22Rv1 (cell line): Measurements from ENCODE around the gene TNFAIP8.

Experiments used
- H3K27ac ChIP-seq: fragments of 450-650 bp; 2 replicates; pipeline ENCODE4 v1.5.1; 2017
- ZFX ChIP-seq: fragments of 450-650 bp; IDR thresholded peaks from 2 replicates; pipeline ENCODE4 v1.6.1; 2017; ENCODE audit warnings: antibody characterized with exemption, borderline replicate concordance
- TF ChIP-seq, protein P1 (sequence below): fragments of 450-650 bp; IDR thresholded peaks from 2 replicates; pipeline ENCODE4 v1.5.1; 2017; ENCODE audit warnings: mild to moderate bottlenecking

TNFAIP8 gene

DNA sequence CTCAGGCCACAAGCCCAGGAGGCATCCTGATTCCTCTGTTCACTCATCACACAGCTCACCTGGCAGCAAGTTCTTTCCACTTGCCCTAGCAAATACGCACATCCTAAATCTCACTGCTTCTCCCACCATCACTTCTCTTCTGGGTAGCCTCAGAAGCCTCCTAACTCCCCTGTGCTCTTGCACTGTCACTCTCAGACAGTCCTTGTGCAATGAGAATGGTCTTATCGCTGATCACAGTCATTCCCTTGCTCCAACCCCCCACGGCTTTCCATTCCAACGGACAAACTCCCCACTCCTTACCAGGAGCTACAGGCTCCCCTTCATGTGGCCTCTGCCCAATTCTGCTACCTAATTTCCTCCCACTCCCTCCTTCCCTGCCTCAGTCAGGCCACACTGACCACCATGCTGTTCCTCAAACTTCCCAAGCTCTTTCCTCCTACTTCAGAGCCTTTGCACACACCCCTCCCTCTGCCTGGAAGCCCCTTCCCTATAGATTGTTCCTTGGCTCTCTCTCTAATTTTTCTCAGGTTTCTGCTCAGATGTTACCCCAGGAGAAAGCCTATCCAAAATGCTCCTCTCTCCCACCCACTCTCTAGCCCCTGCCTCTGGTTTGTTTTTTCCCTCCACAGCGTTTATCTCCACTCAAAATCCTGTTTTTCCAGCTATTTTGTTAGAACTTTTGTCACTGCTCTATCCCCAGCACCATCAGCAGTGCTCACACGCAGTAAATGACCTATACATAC lies 34.1 kb upstream of the TNFAIP8 start:
- H3K27ac ChIP-seq: no peak overlapping the region
- no peak for TF ChIP-seq ZFX
- TF ChIP-seq, protein P1, sequence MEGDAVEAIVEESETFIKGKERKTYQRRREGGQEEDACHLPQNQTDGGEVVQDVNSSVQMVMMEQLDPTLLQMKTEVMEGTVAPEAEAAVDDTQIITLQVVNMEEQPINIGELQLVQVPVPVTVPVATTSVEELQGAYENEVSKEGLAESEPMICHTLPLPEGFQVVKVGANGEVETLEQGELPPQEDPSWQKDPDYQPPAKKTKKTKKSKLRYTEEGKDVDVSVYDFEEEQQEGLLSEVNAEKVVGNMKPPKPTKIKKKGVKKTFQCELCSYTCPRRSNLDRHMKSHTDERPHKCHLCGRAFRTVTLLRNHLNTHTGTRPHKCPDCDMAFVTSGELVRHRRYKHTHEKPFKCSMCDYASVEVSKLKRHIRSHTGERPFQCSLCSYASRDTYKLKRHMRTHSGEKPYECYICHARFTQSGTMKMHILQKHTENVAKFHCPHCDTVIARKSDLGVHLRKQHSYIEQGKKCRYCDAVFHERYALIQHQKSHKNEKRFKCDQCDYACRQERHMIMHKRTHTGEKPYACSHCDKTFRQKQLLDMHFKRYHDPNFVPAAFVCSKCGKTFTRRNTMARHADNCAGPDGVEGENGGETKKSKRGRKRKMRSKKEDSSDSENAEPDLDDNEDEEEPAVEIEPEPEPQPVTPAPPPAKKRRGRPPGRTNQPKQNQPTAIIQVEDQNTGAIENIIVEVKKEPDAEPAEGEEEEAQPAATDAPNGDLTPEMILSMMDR: no peak

DNA sequence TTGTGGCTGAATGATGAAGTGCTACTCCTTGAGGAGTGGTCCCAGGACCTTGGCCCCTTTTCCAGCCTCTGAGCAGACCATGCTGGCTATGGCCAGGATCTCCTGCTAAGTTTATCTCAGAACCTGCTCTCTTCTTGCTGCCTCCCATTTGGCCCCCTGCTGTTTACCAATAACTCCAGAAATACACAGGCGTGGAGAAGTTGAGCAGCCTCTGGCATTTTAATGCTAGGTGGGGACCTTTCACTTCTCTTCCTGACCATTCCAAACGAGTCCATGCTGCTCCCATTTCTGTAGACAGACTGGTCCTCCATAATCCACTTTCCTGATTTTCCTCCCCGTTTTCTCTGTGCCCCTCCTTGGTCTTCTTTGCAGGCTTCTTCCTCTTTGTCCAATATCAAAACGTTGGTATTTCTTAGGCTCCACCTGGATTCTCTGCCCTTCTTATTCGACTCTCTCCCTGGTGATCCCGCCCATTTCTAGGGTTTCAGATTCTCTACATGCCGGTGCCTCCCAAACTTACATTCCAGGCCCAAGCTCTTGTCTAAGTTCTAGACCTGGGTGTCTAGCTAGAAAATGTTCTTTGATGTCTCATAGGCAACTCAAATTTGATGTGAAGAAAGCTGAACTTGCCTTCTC lies 33.4 kb upstream of the TNFAIP8 start:
- H3K27ac ChIP-seq: peak overlapping the region; percentile 51; the same call in 1 of the 2 replicates
- TF ChIP-seq ZFX: no peak
- TF ChIP-seq, protein P1: no peak

DNA sequence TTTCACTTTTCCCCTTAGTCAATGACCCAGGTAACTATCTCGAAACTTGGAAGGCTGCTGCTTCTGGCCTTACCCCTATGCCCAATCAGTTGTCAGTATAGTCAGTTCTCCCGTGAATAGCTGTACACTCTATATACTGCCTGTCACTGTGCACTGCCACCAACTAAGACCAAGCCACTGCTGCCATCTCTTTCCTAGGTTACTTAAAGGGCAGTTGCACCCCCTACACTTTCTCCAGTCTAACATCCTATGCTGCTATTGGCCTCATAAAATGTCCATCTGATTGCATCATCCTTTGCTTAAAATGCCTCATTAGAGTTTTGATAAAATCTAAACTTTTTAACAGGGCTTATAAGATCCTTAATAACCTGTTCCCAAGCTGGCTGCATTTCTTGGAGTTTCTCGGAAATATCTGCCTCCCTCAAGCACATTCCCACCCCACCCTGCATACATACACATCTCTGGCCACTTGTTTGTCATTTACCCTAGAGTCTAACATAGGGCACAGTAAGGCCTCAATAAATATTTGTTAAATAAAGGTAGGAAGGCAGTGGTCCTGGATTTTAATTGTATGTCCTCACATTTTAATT lies 32.8 kb upstream of the TNFAIP8 start:
- no peak for TF ChIP-seq ZFX
- TF ChIP-seq, protein P1: no peak
- peak overlapping the region; percentile 51 for H3K27ac ChIP-seq

DNA sequence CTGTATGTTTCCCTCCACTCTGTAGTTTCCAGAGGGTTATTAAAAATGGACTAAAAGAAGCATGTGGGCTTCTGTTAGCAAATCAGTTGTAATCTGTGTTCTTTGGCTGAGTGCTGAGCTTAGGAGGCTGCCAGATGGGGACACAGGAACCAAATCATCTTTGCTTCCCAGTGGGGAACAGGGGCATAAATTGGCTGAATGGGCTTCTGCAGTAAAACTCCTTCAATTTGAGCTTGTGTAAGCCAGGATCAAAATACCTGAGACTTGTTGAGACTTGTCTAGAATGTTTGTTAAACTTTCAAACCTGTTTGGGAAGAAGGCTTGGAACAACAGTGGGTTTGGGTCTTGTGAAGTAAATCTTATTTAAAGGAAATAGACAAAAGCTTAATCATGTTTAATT lies 32.2 kb upstream of the TNFAIP8 start:
- H3K27ac ChIP-seq: peak overlapping the region; percentile 51
- TF ChIP-seq ZFX: no peak
- TF ChIP-seq, protein P1: no peak

DNA sequence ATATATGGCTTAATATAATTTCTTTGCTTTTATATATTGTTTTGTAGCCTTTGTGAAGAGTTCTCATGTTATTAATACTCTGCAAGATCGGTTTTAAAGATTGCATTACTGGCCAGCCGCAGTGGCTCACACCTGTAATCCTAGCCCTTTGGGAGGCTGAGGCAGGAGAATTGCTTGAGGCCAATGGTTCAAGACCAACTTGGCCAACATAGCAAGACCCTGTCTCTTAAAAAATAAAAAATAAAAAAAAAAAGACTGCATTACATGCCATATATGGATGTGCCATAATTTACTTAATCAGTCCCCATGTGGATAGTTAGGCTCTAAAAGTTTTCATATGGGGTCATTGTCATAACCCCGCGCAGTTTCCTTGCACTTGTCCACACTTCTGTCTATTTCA lies 31.0 kb upstream of the TNFAIP8 start:
- no peak for TF ChIP-seq ZFX
- TF ChIP-seq, protein P1: no peak
- H3K27ac ChIP-seq: peak overlapping the region; percentile 51

DNA sequence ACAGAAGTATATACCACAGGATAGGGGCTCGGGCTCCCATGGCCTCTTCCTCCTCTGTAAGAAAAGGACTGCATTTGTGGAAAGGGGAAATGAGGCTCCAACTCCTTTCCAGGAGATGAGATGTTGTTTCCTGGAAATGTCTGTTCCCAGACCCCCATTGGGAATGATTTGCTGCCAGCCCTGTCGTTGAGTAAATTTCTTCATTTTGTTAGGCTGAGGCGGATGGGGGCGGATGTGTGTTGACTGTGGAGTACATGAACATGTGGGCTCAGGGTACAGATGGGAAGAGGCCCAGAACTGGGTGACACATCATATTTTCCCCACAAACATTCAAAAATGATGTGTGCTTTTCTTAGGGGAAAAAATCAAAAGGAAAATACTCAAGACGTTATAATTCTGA lies 28.8 kb upstream of the TNFAIP8 start:
- H3K27ac ChIP-seq: no peak overlapping the region

More for the DNA sequence above, 28.8 kb upstream of the TNFAIP8 start:
- TF ChIP-seq ZFX: no peak
- TF ChIP-seq, protein P1: no peak
